Glomerular endothelial cell (primary cell): ENCODE measurements around the gene NKAPL. TPM values are rescaled to one million over a fixed set of nuclear protein-coding genes. Genes with fewer than 3 reads are reported as not detected.
A peak's percentile ranks its signal among the peaks of the same experiment; 100 is the strongest.

Source experiments
- DNase-seq: peaks from one replicate; pipeline ENCODE4 v3.0.0-alpha.2; 2011; ENCODE audit warnings: low read depth, low spot score; ENCODE audit errors: extremely low read depth
- total RNA-seq: library from RNA; depleted of rRNA; stranded (reverse); fragments of >200 nt; gene quantifications from 2 replicates; pipeline ENCODE4 v1.2.3, GENCODE V29; 2015

NKAPL gene
- total RNA-seq, 1 donor from 2014 or later: 0.99 TPM

GRCh38 chr6:28245206-28245941 lies 13.7 kb upstream of the NKAPL start:
- no peak for DNase-seq

- DNase-seq: no peak
Measured at GRCh38 chr6:28248916-28249315, 10.2 kb upstream of the NKAPL start.

- no peak for DNase-seq
Measured at GRCh38 chr6:28250747-28251146, 8.3 kb upstream of the NKAPL start.

GRCh38 chr6:28251661-28252008 lies 7.5 kb upstream of the NKAPL start:
- no peak for DNase-seq

- peak; percentile 74 for DNase-seq
Measured at GRCh38 chr6:28252009-28252975, 6.8 kb upstream of the NKAPL start, which contains the start of gene ZKSCAN4. Gene ZKSCAN4, minus strand, starts transcription at chr6:28252269. Its CDS starts 289 bp downstream, at chr6:28251980.

- no peak for DNase-seq
Measured at GRCh38 chr6:28254121-28254519, 5.0 kb upstream of the NKAPL start.

- no peak for DNase-seq
Measured at GRCh38 chr6:28257042-28257441, 2.1 kb upstream of the NKAPL start.

- no peak for DNase-seq
Measured at GRCh38 chr6:28263922-28264321, 4.8 kb downstream of the NKAPL start.

- DNase-seq: no peak
Measured at GRCh38 chr6:28264834-28265401, 5.8 kb downstream of the NKAPL start.

- DNase-seq: no peak
Measured at GRCh38 chr6:28266563-28266961, 7.5 kb downstream of the NKAPL start.

GRCh38 chr6:28266962-28267694 lies 8.0 kb downstream of the NKAPL start, which contains the start of gene ZSCAN26:
Gene ZSCAN26, plus strand, starts transcription at chr6:28267143. Its CDS starts 4,777 bp downstream, at chr6:28271920.
- peak; percentile 58 for DNase-seq

GRCh38 chr6:28267695-28268059 lies 8.6 kb downstream of the NKAPL start:
- no peak for DNase-seq

GRCh38 chr6:28269492-28269891 lies 10.4 kb downstream of the NKAPL start:
- peak; percentile 67 for DNase-seq

- no peak for DNase-seq
Measured at GRCh38 chr6:28274888-28275287, 15.8 kb downstream of the NKAPL start.

GRCh38 chr6:28277746-28278145 lies 18.6 kb downstream of the NKAPL start:
- DNase-seq: no peak

GRCh38 chr6:28280595-28281287 lies 21.6 kb downstream of the NKAPL start:
- no peak for DNase-seq

- DNase-seq: no peak
Measured at GRCh38 chr6:28281288-28282064, 22.4 kb downstream of the NKAPL start, which contains the start of gene PGBD1. Gene PGBD1, plus strand, starts transcription at chr6:28281572. Its CDS starts 2,242 bp downstream, at chr6:28283814.

- DNase-seq: no peak
Measured at GRCh38 chr6:28282926-28283325, 23.8 kb downstream of the NKAPL start.

GRCh38 chr6:28291573-28291972 lies 32.5 kb downstream of the NKAPL start:
- no peak for DNase-seq
